ENCODE measurements around the gene SSC5D. TPM values are rescaled to one million over a fixed set of nuclear protein-coding genes. Genes with fewer than 3 reads are reported as not detected.
A peak's percentile ranks its signal among the peaks of the same experiment; 100 is the strongest.

The SSC5D gene
- total RNA-seq, 4 donors from 2014 or later = 0.64 to 6.2 (median 3.0) TPM

- H3K4me3 ChIP-seq (ENCODE audit: low read depth, poor library complexity, severe bottlenecking) = no peak overlapping the region
- WGBS, 2 donors = 79 to 83% methylated on average over 5 of the region's 5 CpGs
- TF ChIP-seq POLR2A (IDR thresholded peaks at IDR 0.05) = no peak
- TF ChIP-seq CTCF (IDR thresholded peaks at IDR 0.05) = no peak
- intact Hi-C loops (cut with DNase I; ENCODE audit: low total_unique reads) = no loop called here
- no peak for DNase-seq (ENCODE audit: low spot score in 2 of 2)
Measured at GRCh38 chr19:55543567-55543966, 55.3 kb downstream of the SSC5D start.

- no peak overlapping the region for H3K4me3 ChIP-seq (ENCODE audit: low read depth, poor library complexity, severe bottlenecking)
- DNase-seq (ENCODE audit: low spot score in 2 of 2) = no peak
- TF ChIP-seq POLR2A (IDR thresholded peaks at IDR 0.05) (no peak), CTCF (IDR thresholded peaks at IDR 0.05) (no peak)
- 81 to 85% methylated on average over 11 to 15 of the region's 15 CpGs for WGBS, 2 donors
- intact Hi-C loops (cut with DNase I; ENCODE audit: low total_unique reads) = no loop called here
Measured at GRCh38 chr19:55544014-55544413, 55.8 kb downstream of the SSC5D start.

- H3K4me3 ChIP-seq (ENCODE audit: low read depth, poor library complexity, severe bottlenecking) = no peak overlapping the region
- WGBS, 2 donors = 57 to 65% methylated on average over 13 to 23 of the region's 23 CpGs
- intact Hi-C loops (cut with DNase I; ENCODE audit: low total_unique reads) = no loop called here
- DNase-seq (ENCODE audit: low spot score in 2 of 2) = no peak
- TF ChIP-seq POLR2A (IDR thresholded peaks at IDR 0.05) = no peak
- TF ChIP-seq CTCF (IDR thresholded peaks at IDR 0.05) = peak in 1 of 3 donors; percentile 6
Measured at GRCh38 chr19:55544776-55545439, 56.7 kb downstream of the SSC5D start.

GRCh38 chr19:55545443-55545842 is 57.2 kb downstream of the SSC5D start, which contains the start of gene SBK3:
Gene SBK3 (minus strand): TSS chr19:55545543. CDS start chr19:55545543, 0 bp downstream.
- DNase-seq (ENCODE audit: low spot score in 2 of 2) = no peak
- TF ChIP-seq POLR2A (IDR thresholded peaks at IDR 0.05) = no peak
- TF ChIP-seq CTCF (IDR thresholded peaks at IDR 0.05) = no peak
- no peak within 1 kb of the TSS for H3K4me3 ChIP-seq (ENCODE audit: low read depth, poor library complexity, severe bottlenecking)
- WGBS, 2 donors = 77 to 83% methylated on average over 10 of the region's 10 CpGs
- intact Hi-C loops (cut with DNase I; ENCODE audit: low total_unique reads) = no loop called here

GRCh38 chr19:55546011-55546410 is 57.8 kb downstream of the SSC5D start:
- TF ChIP-seq POLR2A (IDR thresholded peaks at IDR 0.05) (no peak), CTCF (IDR thresholded peaks at IDR 0.05) (no peak)
- intact Hi-C loops (cut with DNase I; ENCODE audit: low total_unique reads) = no loop called here
- H3K4me3 ChIP-seq (ENCODE audit: low read depth, poor library complexity, severe bottlenecking) = no peak overlapping the region
- DNase-seq (ENCODE audit: low spot score in 2 of 2) = no peak
- 52 to 59% methylated on average over 10 to 11 of the region's 11 CpGs for WGBS, 2 donors
